Subcutaneous preadipocyte (primary cell): Measurements from ENCODE around the gene RPL41. TPM values are rescaled to one million over a fixed set of nuclear protein-coding genes. Genes with fewer than 3 reads are reported as not detected.

ENCODE experiments used
- total RNA-seq: library from RNA; depleted of rRNA; stranded (reverse); fragments of >200 nt; gene quantifications from 2 replicates; pipeline ENCODE4 v1.2.3, GENCODE V29; 2012

Gene RPL41
- total RNA-seq: 1,499 and 3,572 TPM in 2 replicates

GRCh38 chr12:56116267-56117081 lies at the start of gene RPL41:
Gene RPL41 (plus strand): TSS chr12:56116633.

DNA sequence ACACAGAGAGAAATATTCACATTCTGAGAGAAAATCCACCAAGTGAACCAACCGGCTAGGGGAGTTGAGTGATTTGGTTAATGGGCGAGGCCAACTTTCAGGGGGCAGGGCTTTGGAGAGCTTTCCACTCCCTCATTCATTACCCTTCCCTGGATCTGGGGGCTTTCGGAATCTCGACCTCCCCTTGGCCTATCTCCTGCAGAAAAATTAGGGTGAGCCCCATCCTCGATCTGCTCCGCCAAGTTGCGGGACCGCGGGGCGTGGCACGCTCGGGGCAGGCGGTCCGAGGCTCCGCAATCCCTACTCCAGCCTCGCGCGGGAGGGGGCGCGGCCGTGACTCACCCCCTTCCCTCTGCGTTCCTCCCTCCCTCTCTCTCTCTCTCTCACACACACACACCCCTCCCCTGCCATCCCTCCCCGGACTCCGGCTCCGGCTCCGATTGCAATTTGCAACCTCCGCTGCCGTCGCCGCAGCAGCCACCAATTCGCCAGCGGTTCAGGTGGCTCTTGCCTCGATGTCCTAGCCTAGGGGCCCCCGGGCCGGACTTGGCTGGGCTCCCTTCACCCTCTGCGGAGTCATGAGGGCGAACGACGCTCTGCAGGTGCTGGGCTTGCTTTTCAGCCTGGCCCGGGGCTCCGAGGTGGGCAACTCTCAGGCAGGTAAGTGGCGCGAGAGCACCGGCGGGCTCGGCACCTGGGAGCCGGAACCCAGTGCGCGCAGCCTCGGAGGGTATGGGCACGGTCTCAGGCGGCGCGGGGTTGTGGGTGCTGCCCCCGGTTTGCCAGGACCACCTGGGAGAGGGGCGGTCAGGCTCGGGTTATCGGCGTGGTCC lies 36.5 kb upstream of the RPL41 start, which contains the start of gene ERBB3:
Gene ERBB3, plus strand, starts transcription at position 443 of the 833 bp plus-strand sequence. Its CDS starts 136 bp downstream, at position 579.

DNA sequence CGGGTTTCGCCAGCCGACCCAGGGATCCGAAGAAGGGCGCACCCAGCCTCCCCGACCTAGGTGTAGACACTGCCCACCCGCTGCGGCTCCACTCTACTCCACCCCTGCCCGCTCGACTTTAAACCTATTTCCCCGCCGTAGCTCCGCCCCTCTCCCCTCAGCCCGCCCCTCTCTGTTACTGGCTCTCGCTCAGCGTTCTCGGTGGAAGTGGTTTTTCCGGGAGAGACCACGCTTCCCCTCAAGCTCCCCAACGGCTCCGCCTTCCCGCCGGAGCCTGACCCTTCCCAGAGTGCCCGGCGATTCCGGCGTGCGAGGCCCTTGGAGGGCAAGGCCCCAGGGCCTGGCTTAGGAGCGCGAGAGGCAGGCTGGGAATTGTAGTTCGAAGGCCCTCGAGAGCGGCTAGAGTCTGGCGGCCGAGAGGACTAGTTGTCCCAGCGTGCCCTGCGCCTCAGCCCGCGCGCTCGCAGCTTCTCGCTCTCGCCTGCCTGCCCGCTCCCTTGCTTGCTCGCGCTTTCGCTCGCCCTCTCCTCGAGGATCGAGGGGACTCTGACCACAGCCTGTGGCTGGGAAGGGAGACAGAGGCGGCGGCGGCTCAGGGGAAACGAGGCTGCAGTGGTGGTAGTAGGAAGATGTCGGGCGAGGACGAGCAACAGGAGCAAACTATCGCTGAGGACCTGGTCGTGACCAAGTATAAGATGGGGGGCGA lies 12.2 kb upstream of the RPL41 start, which contains the start of gene PA2G4:
Gene PA2G4, plus strand, starts transcription at position 451 of the 706 bp plus-strand sequence. Its CDS starts 179 bp downstream, at position 630.

GRCh38 chr12:56117778-56118687 lies 1.6 kb downstream of the RPL41 start, which contains the start of gene ZC3H10:
Gene ZC3H10 (plus strand): TSS chr12:56118266. CDS start chr12:56120563, 2,297 bp downstream.

DNA sequence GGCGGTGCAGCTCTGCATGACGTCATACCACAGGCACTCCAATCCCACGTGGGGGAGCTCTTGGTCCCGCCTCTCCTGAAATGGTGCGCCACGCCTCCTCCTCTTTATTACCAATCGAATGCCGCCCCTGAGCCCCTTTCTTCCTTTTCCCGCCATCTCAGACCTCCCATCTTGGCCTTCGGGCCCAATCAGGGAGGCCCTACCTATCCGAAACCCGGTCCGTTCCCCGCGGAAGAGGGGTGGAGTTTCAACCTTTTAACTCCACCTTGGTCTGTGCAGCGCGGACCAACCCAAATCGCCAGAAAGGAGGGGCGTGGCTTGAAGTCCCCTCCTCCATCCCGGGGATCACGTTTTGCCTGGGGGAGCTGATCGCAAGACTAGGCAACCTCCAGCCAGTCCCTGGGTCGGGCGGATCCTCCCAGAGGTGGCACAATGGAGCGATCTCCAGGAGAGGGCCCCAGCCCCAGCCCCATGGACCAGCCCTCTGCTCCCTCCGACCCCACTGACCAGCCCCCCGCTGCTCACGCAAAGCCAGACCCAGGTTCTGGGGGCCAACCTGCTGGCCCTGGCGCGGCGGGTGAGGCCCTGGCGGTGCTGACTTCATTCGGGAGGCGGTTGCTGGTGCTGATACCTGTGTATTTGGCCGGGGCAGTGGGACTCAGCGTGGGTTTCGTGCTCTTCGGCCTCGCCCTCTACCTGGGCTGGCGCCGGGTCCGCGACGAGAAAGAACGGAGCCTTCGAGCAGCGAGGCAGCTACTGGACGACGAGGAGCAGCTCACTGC lies 11.6 kb downstream of the RPL41 start, which contains the start of gene ESYT1:
Gene ESYT1, plus strand, starts transcription at position 380 of the 782 bp plus-strand sequence. Its CDS starts 53 bp downstream, at position 433.

DNA sequence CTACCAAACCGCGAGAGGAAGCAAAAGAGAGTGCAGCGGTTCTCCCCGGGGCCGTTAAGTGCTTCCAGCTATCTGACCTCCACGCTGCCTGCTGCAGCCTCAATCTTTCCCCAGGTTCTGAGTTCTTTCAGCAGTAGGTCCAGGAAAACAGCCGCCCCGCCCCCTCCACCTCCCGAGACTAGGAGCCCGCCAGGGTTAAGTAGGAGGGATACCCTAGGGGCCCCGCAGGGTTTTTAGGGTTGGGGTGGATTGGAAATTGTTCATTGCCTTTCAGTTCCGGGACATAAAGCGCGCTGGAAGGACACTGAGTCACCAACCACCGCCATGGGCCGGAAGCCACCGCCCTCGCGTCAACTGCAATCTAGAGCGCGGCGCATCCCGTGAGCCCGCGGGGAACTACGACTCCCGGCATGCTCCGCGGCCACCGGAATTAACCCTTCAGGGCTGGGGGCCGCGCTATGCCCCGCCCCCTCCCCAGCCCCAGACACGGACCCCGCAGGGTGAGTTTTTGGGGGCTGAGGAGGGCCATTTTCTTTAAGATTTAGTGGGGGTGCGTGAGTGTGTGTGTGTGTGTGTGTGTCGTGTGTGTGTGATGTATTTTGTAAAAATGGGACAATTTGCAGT lies 35.8 kb downstream of the RPL41 start, which contains the start of gene MYL6B:
Gene MYL6B, plus strand, starts transcription at position 456 of the 624 bp plus-strand sequence. CDS start 1,332 bp downstream, outside the sequence.

DNA sequence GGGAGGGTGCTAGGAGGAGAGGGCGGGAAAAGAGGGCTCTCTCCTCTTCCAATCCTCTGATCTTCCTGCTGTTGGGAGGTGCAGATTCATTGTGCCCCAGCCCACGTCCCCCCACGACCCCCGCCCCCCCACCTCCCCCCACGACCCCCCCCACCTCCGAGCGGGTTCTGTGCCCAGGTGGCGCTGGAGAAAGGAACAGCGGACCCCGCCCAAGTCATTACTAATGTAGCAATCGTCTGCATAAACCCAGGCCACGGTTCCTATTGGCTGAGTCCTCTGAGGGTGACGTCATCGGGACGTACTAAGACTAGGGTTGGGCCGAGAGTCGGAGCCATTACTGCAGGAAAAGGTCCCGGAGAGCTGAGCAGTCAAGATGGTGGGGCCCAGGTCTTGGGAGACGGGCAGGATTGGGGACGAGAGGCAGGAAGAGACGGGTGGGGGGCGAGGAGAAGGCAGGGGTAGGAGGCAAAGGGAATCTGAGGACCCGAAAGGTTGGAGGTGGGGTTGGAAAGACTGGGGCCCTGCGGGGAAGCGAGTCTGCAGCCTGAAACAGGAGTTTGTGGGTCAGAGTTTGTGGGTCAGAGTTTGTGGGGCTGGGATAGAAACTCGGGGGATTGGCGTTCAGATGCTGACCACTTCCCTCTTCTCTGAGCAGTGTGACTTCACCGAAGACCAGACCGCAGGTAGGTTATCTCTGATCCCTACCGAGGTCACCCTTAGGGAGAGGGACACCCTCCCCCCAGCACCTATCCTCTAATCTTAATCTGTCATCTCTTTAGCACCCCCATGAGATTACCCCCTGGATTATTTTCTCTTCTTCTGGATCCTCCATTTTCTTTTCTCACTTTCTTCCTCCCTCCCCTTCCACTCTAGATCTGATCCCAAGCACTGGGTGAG lies 41.8 kb downstream of the RPL41 start, which contains the start of gene MYL6:
Gene MYL6, plus strand, starts transcription at position 331 of the 897 bp plus-strand sequence. Its CDS starts 43 bp downstream, at position 374.

Other genes starting within 250 kb of the RPL41 start
- gene PYM1, start 188.7 kb upstream of the RPL41 start, total RNA-seq: 36.4 TPM in 2 replicates
- gene DGKA, start 185.5 kb upstream of the RPL41 start, total RNA-seq: 39.3 and 42.8 TPM in 2 replicates
- 0.78 and 1.5 TPM in 2 replicates for gene PMEL, start 150.6 kb upstream of the RPL41 start, total RNA-seq
- 19.1 and 45.5 TPM in 2 replicates for gene CDK2, start 149.8 kb upstream of the RPL41 start, total RNA-seq
- 51.1 and 62.6 TPM in 2 replicates for gene RAB5B, start 142.6 kb upstream of the RPL41 start, total RNA-seq
- gene SUOX, start 119.4 kb upstream of the RPL41 start, total RNA-seq: 8.5 and 13.3 TPM in 2 replicates
- 0.37 and 1.2 TPM in 2 replicates for gene IKZF4, start 95.6 kb upstream of the RPL41 start, total RNA-seq
- gene RPS26, start 74.7 kb upstream of the RPL41 start, total RNA-seq: 188 and 387 TPM in 2 replicates
- under 0.01 TPM in 2 replicates for gene ERBB3, start 36.5 kb upstream of the RPL41 start, total RNA-seq
- gene PA2G4, start 12.1 kb upstream of the RPL41 start, total RNA-seq: 213 and 255 TPM in 2 replicates
- 6.6 and 8.2 TPM in 2 replicates for gene ZC3H10, start 1.6 kb downstream of the RPL41 start, total RNA-seq
- gene ESYT1, start 11.6 kb downstream of the RPL41 start, total RNA-seq: 159 and 170 TPM in 2 replicates
- 38.5 and 41.5 TPM in 2 replicates for gene MYL6B, start 36.0 kb downstream of the RPL41 start, total RNA-seq
- 682 and 1,116 TPM in 2 replicates for gene MYL6, start 41.7 kb downstream of the RPL41 start, total RNA-seq
- 44.1 and 53.2 TPM in 2 replicates for gene SMARCC2, start 72.8 kb downstream of the RPL41 start, total RNA-seq
- 66.3 and 93.3 TPM in 2 replicates for gene RNF41, start 105.3 kb downstream of the RPL41 start, total RNA-seq
- gene NABP2, start 107.7 kb downstream of the RPL41 start, total RNA-seq: 25.0 and 31.3 TPM in 2 replicates
- 0.20 TPM in 1 of 2 replicates, not detected in the other for gene SLC39A5, start 113.4 kb downstream of the RPL41 start, total RNA-seq
- 12.9 and 15.1 TPM in 2 replicates for gene ANKRD52, start 141.8 kb downstream of the RPL41 start, total RNA-seq
- 4.9 and 5.9 TPM in 2 replicates for gene COQ10A, start 150.3 kb downstream of the RPL41 start, total RNA-seq
- gene CS, start 183.7 kb downstream of the RPL41 start, total RNA-seq: 184 and 217 TPM in 2 replicates
- 58.8 and 92.6 TPM in 2 replicates for gene CNPY2, start 199.4 kb downstream of the RPL41 start, total RNA-seq
- 25.0 and 27.8 TPM in 2 replicates for gene PAN2, start 217.4 kb downstream of the RPL41 start, total RNA-seq
- 0.20 TPM in 1 of 2 replicates, not detected in the other for gene IL23A, start 222.3 kb downstream of the RPL41 start, total RNA-seq
- 139 and 173 TPM in 2 replicates for gene STAT2, start 243.5 kb downstream of the RPL41 start, total RNA-seq
- not detected in 2 replicates for gene APOF, start 246.2 kb downstream of the RPL41 start, total RNA-seq